Measurements from ENCODE around the gene CRMP1. TPM values are rescaled to one million over a fixed set of nuclear protein-coding genes. Genes with fewer than 3 reads are reported as not detected.

The CRMP1 gene
- total and polyA plus RNA-seq, 2 of the 8 experiments (the other 6 are each of a cell fraction or from before 2014, with no cell fraction given): 120 to 131 TPM

- no peak for TF ChIP-seq GTF2F1 (IDR thresholded peaks at IDR 0.05; ENCODE audit: borderline replicate concordance, low read depth, low read length)
- TF ChIP-seq RAD21 (IDR thresholded peaks at IDR 0.05 in 1 of 2, conservative IDR thresholded peaks at IDR 0.05 in 1 of 2; ENCODE audit: low read depth in 2 of 2, low read length in 2 of 2): no peak
- no peak for TF ChIP-seq RFX5 (IDR thresholded peaks at IDR 0.05; ENCODE audit: borderline replicate concordance, low read depth, low read length)
- no peak for TF ChIP-seq BACH1 (IDR thresholded peaks at IDR 0.05; ENCODE audit: low read length)
- no peak for TF ChIP-seq USF2 (IDR thresholded peaks at IDR 0.05; ENCODE audit: low read length)
- no peak for TF ChIP-seq CTCF (IDR thresholded peaks at IDR 0.05; ENCODE audit: control extremely low read depth in 1 of 3, insufficient read depth in 1 of 3, low read depth in 1 of 3, low read length in 3 of 3)
Measured at GRCh38 chr4:5933116-5933515, 40.2 kb upstream of the CRMP1 start (continued).

Data from H1 (cell line).